Nephron (organoid): ENCODE data around the gene KCNQ5.
A peak's percentile ranks its signal among the peaks of the same experiment; 100 is the strongest.

Source experiments
- H3K27ac Mint-ChIP-seq, 3 experiments: 2 replicates each; pipeline ENCODE4 v1.8.0; 2020; ENCODE audit warnings: mixed read lengths in 3 of 3, mild to moderate bottlenecking in 2 of 3, moderate library complexity in 1 of 3
- H3K27me3 Mint-ChIP-seq: 2 replicates; pipeline ENCODE4 v1.8.0; 2021; ENCODE audit warnings: low read depth, mild to moderate bottlenecking, moderate library complexity, mixed read lengths
- H3K36me3 Mint-ChIP-seq: 2 replicates; pipeline ENCODE4 v1.8.0; 2020; ENCODE audit warnings: low read depth, mixed read lengths
- H3K4me1 Mint-ChIP-seq: 2 replicates; pipeline ENCODE4 v1.8.0; 2020; ENCODE audit warnings: mixed read lengths
- H3K4me3 Mint-ChIP-seq, 3 experiments: 2 replicates each; pipeline ENCODE4 v1.8.0; 2020; ENCODE audit warnings: mild to moderate bottlenecking in 3 of 3, mixed read lengths in 3 of 3, moderate library complexity in 2 of 3
- H3K9me3 Mint-ChIP-seq: 2 replicates; pipeline ENCODE4 v1.8.0; 2020; ENCODE audit warnings: mixed read lengths
- TF ChIP-seq, protein P1 (sequence below), 3 experiments: fragments of 200-600 bp; sonication (generic); IDR thresholded peaks; one replicate each; pipeline ENCODE4 v1.5.0; 2021; ENCODE audit warnings: antibody characterized with exemption in 3 of 3; ENCODE audit not compliant: unreplicated experiment in 3 of 3

KCNQ5 gene

DNA sequence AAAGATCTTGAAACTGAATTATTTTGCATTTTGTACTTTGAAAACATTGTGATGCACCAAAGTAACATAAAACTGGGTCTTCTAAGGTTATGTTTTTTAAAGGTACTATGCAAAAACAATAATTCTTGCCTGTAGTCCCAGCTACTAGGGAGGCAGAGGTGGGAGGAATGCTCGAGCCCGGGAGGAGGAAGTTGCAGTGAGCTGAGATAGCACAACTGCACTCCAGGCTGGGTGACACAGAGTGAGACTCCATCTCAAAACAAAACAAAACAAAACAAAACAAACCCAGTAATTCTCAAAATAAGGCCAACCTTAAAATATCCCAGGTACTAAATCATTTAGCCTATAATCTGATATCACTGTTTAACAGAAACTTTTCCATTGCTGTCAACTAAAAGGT, 333.8 kb downstream of the KCNQ5 start:
- Mint-ChIP-seq H3K4me1 (peaks cover 35% of the 10 kb centered on the region), H3K27me3 (no peaks in the 10 kb centered on the region), H3K36me3 (no peaks in the 10 kb centered on the region), H3K9me3 (no peaks in the 10 kb centered on the region), H3K4me3 (no peak overlapping the region), H3K27ac (peak overlapping the region; percentile 43 to 85 (median 63))
- TF ChIP-seq, protein P1, sequence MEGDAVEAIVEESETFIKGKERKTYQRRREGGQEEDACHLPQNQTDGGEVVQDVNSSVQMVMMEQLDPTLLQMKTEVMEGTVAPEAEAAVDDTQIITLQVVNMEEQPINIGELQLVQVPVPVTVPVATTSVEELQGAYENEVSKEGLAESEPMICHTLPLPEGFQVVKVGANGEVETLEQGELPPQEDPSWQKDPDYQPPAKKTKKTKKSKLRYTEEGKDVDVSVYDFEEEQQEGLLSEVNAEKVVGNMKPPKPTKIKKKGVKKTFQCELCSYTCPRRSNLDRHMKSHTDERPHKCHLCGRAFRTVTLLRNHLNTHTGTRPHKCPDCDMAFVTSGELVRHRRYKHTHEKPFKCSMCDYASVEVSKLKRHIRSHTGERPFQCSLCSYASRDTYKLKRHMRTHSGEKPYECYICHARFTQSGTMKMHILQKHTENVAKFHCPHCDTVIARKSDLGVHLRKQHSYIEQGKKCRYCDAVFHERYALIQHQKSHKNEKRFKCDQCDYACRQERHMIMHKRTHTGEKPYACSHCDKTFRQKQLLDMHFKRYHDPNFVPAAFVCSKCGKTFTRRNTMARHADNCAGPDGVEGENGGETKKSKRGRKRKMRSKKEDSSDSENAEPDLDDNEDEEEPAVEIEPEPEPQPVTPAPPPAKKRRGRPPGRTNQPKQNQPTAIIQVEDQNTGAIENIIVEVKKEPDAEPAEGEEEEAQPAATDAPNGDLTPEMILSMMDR (IDR thresholded peaks at IDR 0.05; ENCODE audit: unreplicated experiment in 3 of 3) = no peak

DNA sequence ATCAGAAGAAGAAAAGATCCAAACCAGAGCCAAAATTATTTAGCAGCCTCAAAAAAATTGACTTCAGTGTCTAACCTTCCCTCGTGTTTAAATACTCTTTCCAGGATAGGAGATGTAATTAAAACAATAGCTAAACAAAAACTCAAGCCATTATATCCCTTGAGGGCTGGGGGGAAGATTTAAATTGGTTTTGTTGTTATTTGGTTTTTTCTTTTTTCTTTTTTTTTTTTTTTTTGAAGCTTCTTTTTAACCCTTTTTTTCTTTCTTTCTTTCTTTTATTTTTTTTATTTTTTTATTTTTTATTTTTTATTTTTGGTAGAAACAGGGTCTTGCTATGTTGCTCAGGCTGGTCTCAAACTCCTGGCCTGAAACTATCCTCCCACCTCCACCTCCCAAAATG, 334.4 kb downstream of the KCNQ5 start:
- H3K27ac Mint-ChIP-seq = peak overlapping the region; percentile 43 to 85 (median 63)
- TF ChIP-seq, protein P1 (IDR thresholded peaks at IDR 0.05; ENCODE audit: unreplicated experiment in 3 of 3) = no peak
- peaks cover 35% of the 10 kb centered on the region for H3K4me1 Mint-ChIP-seq
- no peak overlapping the region for H3K4me3 Mint-ChIP-seq
- H3K36me3 Mint-ChIP-seq = no peaks in the 10 kb centered on the region
- H3K27me3 Mint-ChIP-seq = no peaks in the 10 kb centered on the region
- H3K9me3 Mint-ChIP-seq = no peaks in the 10 kb centered on the region

DNA sequence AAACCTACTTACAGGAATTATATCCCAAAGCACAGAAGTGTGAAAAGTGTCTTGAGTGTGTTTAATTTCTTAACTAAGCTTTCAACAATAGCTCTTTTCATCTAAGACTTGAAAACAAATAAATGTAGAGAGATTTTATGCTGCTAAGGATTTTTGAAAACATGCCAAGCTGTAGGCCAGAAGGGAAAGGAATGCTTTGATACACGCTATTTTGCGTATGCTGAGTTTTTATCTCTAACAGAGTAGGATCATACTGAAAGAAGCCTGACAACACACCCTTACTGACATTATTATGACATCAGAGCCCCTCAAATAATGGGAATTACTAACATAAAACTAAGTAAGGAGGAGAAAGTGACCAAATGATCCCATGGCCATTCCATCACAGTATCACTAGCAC, 338.0 kb downstream of the KCNQ5 start:
- TF ChIP-seq, protein P1 (IDR thresholded peaks at IDR 0.05; ENCODE audit: unreplicated experiment in 3 of 3) = no peak
- Mint-ChIP-seq H3K4me1 (peaks cover 20% of the 10 kb centered on the region), H3K27me3 (no peaks in the 10 kb centered on the region), H3K4me3 (no peak overlapping the region), H3K36me3 (no peaks in the 10 kb centered on the region), H3K9me3 (no peaks in the 10 kb centered on the region), H3K27ac (peak overlapping the region; percentile 49 to 72 (median 63))

DNA sequence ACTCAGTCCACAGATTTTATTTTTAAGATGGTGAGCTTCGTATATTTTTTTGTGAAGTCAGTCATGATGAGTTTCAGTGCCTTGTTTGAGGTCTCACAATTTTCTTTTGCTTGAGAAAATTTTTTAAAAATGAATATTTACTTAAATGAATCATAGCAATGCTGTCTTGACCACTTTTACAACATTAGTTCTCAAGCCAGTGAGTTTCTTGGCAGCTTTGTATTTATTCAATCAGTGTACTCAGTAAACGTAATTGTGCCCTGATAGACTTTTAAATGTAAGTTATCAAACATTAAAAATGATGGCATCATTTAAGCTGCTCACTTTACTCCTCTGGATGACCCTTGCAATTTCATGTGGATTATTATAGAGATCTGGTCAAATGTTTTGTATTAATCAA, 342.1 kb downstream of the KCNQ5 start:
- Mint-ChIP-seq H3K9me3 (no peaks in the 10 kb centered on the region), H3K4me1 (peaks cover 8% of the 10 kb centered on the region), H3K27me3 (no peaks in the 10 kb centered on the region), H3K36me3 (no peaks in the 10 kb centered on the region), H3K4me3 (no peak overlapping the region), H3K27ac (no peak overlapping the region)
- TF ChIP-seq, protein P1 (IDR thresholded peaks at IDR 0.05; ENCODE audit: unreplicated experiment in 3 of 3) = no peak

DNA sequence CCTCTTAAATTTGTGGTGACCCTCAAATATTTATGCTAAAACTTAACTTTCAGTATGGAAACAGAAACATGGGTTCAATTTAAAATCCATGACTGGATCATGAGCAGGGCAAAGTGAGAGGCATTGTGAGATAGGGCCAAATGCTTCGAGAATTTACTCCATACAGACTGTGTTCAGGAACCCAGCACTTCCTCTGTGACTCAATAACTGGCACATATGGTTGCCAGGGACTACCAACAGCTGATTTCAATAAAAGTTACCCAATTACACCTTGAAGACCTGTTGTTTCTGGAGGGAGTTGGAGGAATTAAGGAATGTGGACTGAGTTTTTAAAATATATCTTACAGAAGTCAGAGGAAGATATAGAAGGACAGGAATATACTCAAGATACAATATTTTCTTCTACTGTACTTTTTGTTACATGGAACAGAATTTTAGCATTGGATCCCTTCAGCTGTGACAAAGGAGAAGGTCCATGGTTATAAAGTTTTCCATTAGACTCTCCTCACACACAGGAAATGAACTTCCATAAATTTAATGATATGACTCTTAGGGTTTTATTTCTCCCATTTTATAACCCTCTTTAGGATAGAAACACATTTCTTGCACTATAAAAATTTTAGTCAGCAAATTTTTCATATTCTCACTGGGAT, 344.9 kb downstream of the KCNQ5 start:
- H3K36me3 Mint-ChIP-seq = no peaks in the 10 kb centered on the region
- TF ChIP-seq, protein P1 (IDR thresholded peaks at IDR 0.05; ENCODE audit: unreplicated experiment in 3 of 3) = no peak
- H3K4me3 Mint-ChIP-seq = no peak overlapping the region
- H3K9me3 Mint-ChIP-seq = no peaks in the 10 kb centered on the region
- H3K4me1 Mint-ChIP-seq = no peaks in the 10 kb centered on the region
- no peak overlapping the region for H3K27ac Mint-ChIP-seq
- no peaks in the 10 kb centered on the region for H3K27me3 Mint-ChIP-seq

DNA sequence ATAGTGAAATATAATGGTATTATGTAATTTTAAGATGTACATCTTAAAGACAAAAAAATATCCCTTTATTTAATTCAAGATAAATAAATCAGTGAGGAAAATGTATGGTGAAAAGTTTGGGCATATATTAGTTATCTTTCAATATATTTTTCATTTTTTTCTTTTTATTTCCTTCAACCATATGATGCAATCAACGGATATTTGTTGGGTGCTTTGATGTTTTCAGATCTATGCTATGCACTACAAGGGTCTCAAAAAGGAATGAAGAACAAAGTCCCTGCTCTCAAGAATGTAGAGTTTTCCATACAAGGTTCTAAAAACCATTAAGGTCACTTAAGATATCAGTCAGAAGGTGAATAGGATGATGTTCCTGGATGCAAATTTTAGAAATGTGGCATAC, 345.5 kb downstream of the KCNQ5 start:
- TF ChIP-seq, protein P1 (IDR thresholded peaks at IDR 0.05; ENCODE audit: unreplicated experiment in 3 of 3) = no peak
- no peaks in the 10 kb centered on the region for H3K4me1 Mint-ChIP-seq
- no peak overlapping the region for H3K27ac Mint-ChIP-seq
- H3K9me3 Mint-ChIP-seq = no peaks in the 10 kb centered on the region
- H3K36me3 Mint-ChIP-seq = no peaks in the 10 kb centered on the region
- H3K27me3 Mint-ChIP-seq = no peaks in the 10 kb centered on the region
- H3K4me3 Mint-ChIP-seq = no peak overlapping the region
